ENCODE results near the gene SCP2D1. TPM values are rescaled to one million over a fixed set of nuclear protein-coding genes. Genes with fewer than 3 reads are reported as not detected.

The SCP2D1 gene
- total RNA-seq, 1 donor from 2014 or later, result not detected

DNA sequence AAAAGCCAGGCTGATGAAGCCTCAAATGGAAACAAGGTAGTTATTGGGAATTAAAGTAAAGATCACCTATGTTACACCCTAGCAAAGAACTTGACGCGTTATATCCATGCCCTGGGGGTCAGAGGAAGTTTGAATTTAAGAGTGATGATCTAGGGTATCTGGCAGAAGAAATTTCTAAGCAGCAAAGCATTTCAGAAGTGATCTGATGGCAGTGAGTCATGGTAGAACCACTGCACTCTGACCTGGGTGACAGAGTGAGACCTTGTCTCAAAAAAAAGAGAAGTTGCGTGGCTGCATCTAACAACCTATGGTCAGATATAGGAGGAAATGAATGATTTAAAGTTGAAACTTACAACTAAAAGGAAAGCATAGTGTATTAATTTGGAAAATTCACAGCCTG is 45.2 kb downstream of the SCP2D1 start:
- ATAC-seq, result no peak

More for the DNA sequence above, 45.2 kb downstream of the SCP2D1 start:
- DNase-seq (ENCODE audit: low spot score), result no peak

Other genes starting within 250 kb of the SCP2D1 start
- gene SMIM26, start 246.4 kb upstream of the SCP2D1 start, total RNA-seq, result 35.4 TPM
- 5.6 TPM for gene DTD1, start 225.7 kb upstream of the SCP2D1 start, total RNA-seq